ENCODE measurements around the gene TRAF7.
A peak's percentile ranks its signal among the peaks of the same experiment; 100 is the strongest.

Gene TRAF7

GRCh38 chr16:2150418-2151187 is 5.0 kb upstream of the TRAF7 start:
- DNase-seq (ENCODE audit: low spot score): no peak
- no peak for TF ChIP-seq CTCF (IDR thresholded peaks at IDR 0.05; ENCODE audit: borderline replicate concordance, control extremely low read depth, extremely low read depth, insufficient read depth, missing control alignments)
- in situ Hi-C loops (cut with MboI; ENCODE audit: low sequenced_read_pairs, unreplicated experiment): no loop called here

- in situ Hi-C loops (cut with MboI; ENCODE audit: low sequenced_read_pairs, unreplicated experiment): no loop called here
Measured at GRCh38 chr16:2151188-2152091, 4.1 kb upstream of the TRAF7 start.

GRCh38 chr16:2152695-2153506 is 2.7 kb upstream of the TRAF7 start:
- DNase-seq (ENCODE audit: low spot score): no peak

More at GRCh38 chr16:2151188-2152091, 4.1 kb upstream of the TRAF7 start:
- DNase-seq (ENCODE audit: low spot score): no peak
- TF ChIP-seq CTCF (IDR thresholded peaks at IDR 0.05; ENCODE audit: borderline replicate concordance, control extremely low read depth, extremely low read depth, insufficient read depth, missing control alignments): no peak

GRCh38 chr16:2154533-2155090 is 970 bp upstream of the TRAF7 start:
- no peak for DNase-seq (ENCODE audit: low spot score)
- TF ChIP-seq CTCF (IDR thresholded peaks at IDR 0.05; ENCODE audit: borderline replicate concordance, control extremely low read depth, extremely low read depth, insufficient read depth, missing control alignments): no peak
- in situ Hi-C loops (cut with MboI; ENCODE audit: low sequenced_read_pairs, unreplicated experiment): no loop called here

More at GRCh38 chr16:2152695-2153506, 2.7 kb upstream of the TRAF7 start:
- peak; percentile 26 for TF ChIP-seq CTCF (IDR thresholded peaks at IDR 0.05; ENCODE audit: borderline replicate concordance, control extremely low read depth, extremely low read depth, insufficient read depth, missing control alignments)
- in situ Hi-C loops (cut with MboI; ENCODE audit: low sequenced_read_pairs, unreplicated experiment): no loop called here

GRCh38 chr16:2155977-2156848 is 631 bp downstream of the TRAF7 start:
- in situ Hi-C loops (cut with MboI; ENCODE audit: low sequenced_read_pairs, unreplicated experiment): no loop called here
- no peak for TF ChIP-seq CTCF (IDR thresholded peaks at IDR 0.05; ENCODE audit: borderline replicate concordance, control extremely low read depth, extremely low read depth, insufficient read depth, missing control alignments)
- DNase-seq (ENCODE audit: low spot score): no peak
